Measurements from ENCODE around the gene SLC35E3.

The SLC35E3 gene

DNA sequence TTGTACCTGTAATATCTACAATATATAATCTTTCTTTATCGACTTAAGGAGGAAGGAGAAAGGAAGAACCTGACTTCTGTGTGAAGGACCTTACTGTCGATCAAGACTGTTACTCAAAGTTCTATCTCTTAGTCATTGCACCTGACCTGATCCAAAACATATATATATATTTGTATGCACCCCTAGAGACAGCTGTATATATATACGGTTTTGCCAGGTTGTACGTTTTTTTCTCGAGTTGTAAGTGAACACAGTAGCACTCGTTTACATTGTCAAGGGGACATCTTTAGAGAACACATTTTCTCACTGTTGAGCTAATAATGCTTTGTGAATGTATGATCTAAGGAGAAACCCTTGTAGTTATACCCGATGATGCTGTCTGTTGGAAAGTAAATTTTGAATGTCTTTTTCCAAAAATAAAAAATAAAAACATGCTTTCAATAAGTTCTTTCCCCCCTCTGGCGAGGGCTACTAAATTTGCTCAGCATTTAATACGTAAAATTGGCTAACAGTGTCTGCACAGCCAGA is 536 bp upstream of the SLC35E3 start:
- TF ChIP-seq HDGF (IDR thresholded peaks at IDR 0.05; ENCODE audit: borderline replicate concordance) (no peak), SP1 (IDR thresholded peaks at IDR 0.05) (no peak), LEF1 (IDR thresholded peaks at IDR 0.05; ENCODE audit: borderline replicate concordance) (no peak), NFRKB (IDR thresholded peaks at IDR 0.05) (no peak), TARDBP (IDR thresholded peaks at IDR 0.05) (no peak), ZNF384 (IDR thresholded peaks at IDR 0.05) (no peak), BHLHE40 (IDR thresholded peaks at IDR 0.05; ENCODE audit: borderline replicate concordance) (no peak), FOXM1 (IDR thresholded peaks at IDR 0.05; ENCODE audit: borderline replicate concordance) (no peak), FOXA1 (IDR thresholded peaks at IDR 0.05) (no peak), CTBP1 (IDR thresholded peaks at IDR 0.05; ENCODE audit: borderline replicate concordance) (no peak), ARNT (IDR thresholded peaks at IDR 0.05) (no peak), SUZ12 (IDR thresholded peaks at IDR 0.05) (no peak), FOXK2 (IDR thresholded peaks at IDR 0.05) (no peak), L3MBTL2 (conservative IDR thresholded peaks at IDR 0.05) (no peak), ELF4 (IDR thresholded peaks at IDR 0.05) (no peak)
- TF ChIP-seq, protein P1, sequence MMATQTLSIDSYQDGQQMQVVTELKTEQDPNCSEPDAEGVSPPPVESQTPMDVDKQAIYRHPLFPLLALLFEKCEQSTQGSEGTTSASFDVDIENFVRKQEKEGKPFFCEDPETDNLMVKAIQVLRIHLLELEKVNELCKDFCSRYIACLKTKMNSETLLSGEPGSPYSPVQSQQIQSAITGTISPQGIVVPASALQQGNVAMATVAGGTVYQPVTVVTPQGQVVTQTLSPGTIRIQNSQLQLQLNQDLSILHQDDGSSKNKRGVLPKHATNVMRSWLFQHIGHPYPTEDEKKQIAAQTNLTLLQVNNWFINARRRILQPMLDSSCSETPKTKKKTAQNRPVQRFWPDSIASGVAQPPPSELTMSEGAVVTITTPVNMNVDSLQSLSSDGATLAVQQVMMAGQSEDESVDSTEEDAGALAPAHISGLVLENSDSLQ (IDR thresholded peaks at IDR 0.05): no peak
- ChIA-PET POLR2A (interaction anchor here (0.6 to 2.6 kb wide), 9 partner anchors 13 to 135 kb away, joined by 3 to 44 read pairs (median 4); partner anchors contain the start of genes MDM2, NUP107 and RAP1B), CTCF (interaction anchor here (1.3 kb wide), 1 partner anchor 324 kb away, joined by 3 read pairs; no protein-coding TSS in a partner anchor)
- DNase-seq (ENCODE audit: extremely low spot score): no peak

DNA sequence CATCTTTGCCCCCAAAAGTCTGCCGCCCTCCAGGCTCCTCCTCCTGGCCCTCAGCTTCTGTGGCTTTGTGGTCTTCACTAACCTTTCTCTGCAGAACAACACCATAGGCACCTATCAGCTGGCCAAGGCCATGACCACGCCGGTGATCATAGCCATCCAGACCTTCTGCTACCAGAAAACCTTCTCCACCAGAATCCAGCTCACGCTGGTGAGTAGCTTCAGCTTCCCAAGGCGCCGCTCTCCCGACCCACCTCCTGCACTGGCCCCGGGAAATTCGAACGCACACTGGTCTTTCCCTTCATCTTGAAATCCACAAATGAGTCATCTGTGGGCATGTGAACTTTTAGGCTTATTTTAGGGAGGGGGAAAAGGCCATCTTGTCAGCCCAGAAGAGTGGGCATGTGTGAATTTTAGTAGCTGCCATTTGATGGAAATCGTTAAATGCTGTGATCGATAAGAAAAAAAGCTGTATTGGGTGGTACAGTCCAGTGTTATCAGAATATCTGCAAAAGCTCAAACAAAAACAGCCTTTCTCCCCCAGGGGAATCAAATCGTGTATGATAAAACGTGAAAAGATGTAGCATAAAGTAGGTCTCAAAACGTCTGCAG is 700 bp downstream of the SLC35E3 start:
- CTCF ChIA-PET: interaction anchor here (1.0 to 1.3 kb wide), 2 partner anchors 84 to 323 kb away, joined by 3 to 4 read pairs; no protein-coding TSS in a partner anchor
- POLR2A ChIA-PET: interaction anchor here (0.7 to 2.6 kb wide), 9 partner anchors 11 to 136 kb away, joined by 3 to 44 read pairs (median 4); partner anchors contain the start of genes MDM2, NUP107 and RAP1B
- peak; percentile 41 for DNase-seq (ENCODE audit: extremely low spot score)
- TF ChIP-seq ELF4 (IDR thresholded peaks at IDR 0.05) (no peak), CTBP1 (IDR thresholded peaks at IDR 0.05; ENCODE audit: borderline replicate concordance) (no peak), TARDBP (IDR thresholded peaks at IDR 0.05) (no peak), BHLHE40 (IDR thresholded peaks at IDR 0.05; ENCODE audit: borderline replicate concordance) (no peak), ARNT (IDR thresholded peaks at IDR 0.05) (no peak), ZNF384 (IDR thresholded peaks at IDR 0.05) (no peak), L3MBTL2 (conservative IDR thresholded peaks at IDR 0.05) (no peak; the same call in 1 of the 2 replicates), SP1 (IDR thresholded peaks at IDR 0.05) (no peak), SUZ12 (IDR thresholded peaks at IDR 0.05) (no peak), FOXK2 (IDR thresholded peaks at IDR 0.05) (no peak), NFRKB (IDR thresholded peaks at IDR 0.05) (no peak), LEF1 (IDR thresholded peaks at IDR 0.05; ENCODE audit: borderline replicate concordance) (no peak), FOXM1 (IDR thresholded peaks at IDR 0.05; ENCODE audit: borderline replicate concordance) (no peak), FOXA1 (IDR thresholded peaks at IDR 0.05) (no peak), HDGF (IDR thresholded peaks at IDR 0.05; ENCODE audit: borderline replicate concordance) (no peak)
- TF ChIP-seq, protein P1 (IDR thresholded peaks at IDR 0.05): no peak

DNA sequence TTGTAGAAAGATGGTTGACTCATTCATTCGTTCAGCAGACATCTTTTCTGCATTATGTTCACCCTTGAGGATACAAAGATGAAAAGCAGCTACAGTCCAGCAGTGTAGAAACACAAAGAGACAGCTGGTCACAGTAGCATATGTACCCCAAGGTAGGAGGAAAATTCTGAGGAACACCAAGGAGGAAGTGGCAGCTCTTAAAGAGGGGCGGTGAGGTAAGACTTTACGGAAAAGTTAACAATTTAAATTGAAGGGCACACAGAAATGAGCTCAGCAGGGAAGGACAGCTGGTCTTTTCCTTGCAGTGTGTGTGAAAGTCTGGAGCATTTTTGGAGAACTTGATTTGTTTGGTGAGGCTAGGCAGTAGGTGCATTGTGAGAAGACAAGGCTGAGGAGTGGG is 3.5 kb downstream of the SLC35E3 start:
- TF ChIP-seq CTBP1 (IDR thresholded peaks at IDR 0.05; ENCODE audit: borderline replicate concordance): no peak
- TF ChIP-seq HDGF (IDR thresholded peaks at IDR 0.05; ENCODE audit: borderline replicate concordance): no peak
- TF ChIP-seq L3MBTL2 (conservative IDR thresholded peaks at IDR 0.05): no peak
- TF ChIP-seq BHLHE40 (IDR thresholded peaks at IDR 0.05; ENCODE audit: borderline replicate concordance): no peak
- no peak for TF ChIP-seq ZNF384 (IDR thresholded peaks at IDR 0.05)
- no peak for TF ChIP-seq FOXM1 (IDR thresholded peaks at IDR 0.05; ENCODE audit: borderline replicate concordance)
- no peak for TF ChIP-seq SUZ12 (IDR thresholded peaks at IDR 0.05)
- no peak for TF ChIP-seq FOXK2 (IDR thresholded peaks at IDR 0.05)
- TF ChIP-seq ELF4 (IDR thresholded peaks at IDR 0.05): no peak
- no peak for TF ChIP-seq NFRKB (IDR thresholded peaks at IDR 0.05)
- TF ChIP-seq LEF1 (IDR thresholded peaks at IDR 0.05; ENCODE audit: borderline replicate concordance): no peak
- TF ChIP-seq SP1 (IDR thresholded peaks at IDR 0.05): no peak
- POLR2A ChIA-PET: no interaction called here
- CTCF ChIA-PET: interaction anchor here (1.1 kb wide), 1 partner anchor 34 kb away, joined by 3 read pairs; no protein-coding TSS in a partner anchor
- no peak for DNase-seq (ENCODE audit: extremely low spot score)

DNA sequence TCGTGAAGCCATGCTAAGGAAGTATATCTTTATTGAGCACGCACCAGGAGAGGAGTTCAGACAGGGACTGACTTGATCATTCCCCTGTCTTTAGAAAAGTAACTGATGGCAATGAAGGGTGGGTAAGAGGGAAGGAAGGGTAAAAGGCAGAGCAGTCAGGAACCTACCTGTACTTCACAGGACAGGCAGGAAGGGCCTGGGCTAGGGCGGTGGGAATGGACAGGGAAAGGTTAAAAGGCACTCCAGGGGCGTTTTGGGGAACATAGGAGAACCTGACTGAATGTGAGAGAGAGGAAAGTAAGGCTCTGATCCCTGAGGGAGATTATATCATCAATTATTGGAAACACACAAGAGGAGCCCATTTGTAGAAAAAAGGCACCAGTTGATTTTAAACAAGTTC is 3.9 kb downstream of the SLC35E3 start:
- TF ChIP-seq, protein P1 (IDR thresholded peaks at IDR 0.05): no peak
- TF ChIP-seq NFRKB (IDR thresholded peaks at IDR 0.05): no peak
- no peak for TF ChIP-seq FOXM1 (IDR thresholded peaks at IDR 0.05; ENCODE audit: borderline replicate concordance)
- no peak for TF ChIP-seq CTBP1 (IDR thresholded peaks at IDR 0.05; ENCODE audit: borderline replicate concordance)
- TF ChIP-seq SP1 (IDR thresholded peaks at IDR 0.05): no peak
- TF ChIP-seq L3MBTL2 (conservative IDR thresholded peaks at IDR 0.05): no peak
- no peak for TF ChIP-seq SUZ12 (IDR thresholded peaks at IDR 0.05)
- TF ChIP-seq FOXA1 (IDR thresholded peaks at IDR 0.05): no peak
- no peak for TF ChIP-seq ZNF384 (IDR thresholded peaks at IDR 0.05)
- no peak for TF ChIP-seq BHLHE40 (IDR thresholded peaks at IDR 0.05; ENCODE audit: borderline replicate concordance)
- no peak for TF ChIP-seq ELF4 (IDR thresholded peaks at IDR 0.05)
- TF ChIP-seq HDGF (IDR thresholded peaks at IDR 0.05; ENCODE audit: borderline replicate concordance): no peak
- no peak for TF ChIP-seq LEF1 (IDR thresholded peaks at IDR 0.05; ENCODE audit: borderline replicate concordance)
- DNase-seq (ENCODE audit: extremely low spot score): no peak
- POLR2A ChIA-PET: no interaction called here
- CTCF ChIA-PET: interaction anchor here (1.1 kb wide), 1 partner anchor 34 kb away, joined by 3 read pairs; no protein-coding TSS in a partner anchor

DNA sequence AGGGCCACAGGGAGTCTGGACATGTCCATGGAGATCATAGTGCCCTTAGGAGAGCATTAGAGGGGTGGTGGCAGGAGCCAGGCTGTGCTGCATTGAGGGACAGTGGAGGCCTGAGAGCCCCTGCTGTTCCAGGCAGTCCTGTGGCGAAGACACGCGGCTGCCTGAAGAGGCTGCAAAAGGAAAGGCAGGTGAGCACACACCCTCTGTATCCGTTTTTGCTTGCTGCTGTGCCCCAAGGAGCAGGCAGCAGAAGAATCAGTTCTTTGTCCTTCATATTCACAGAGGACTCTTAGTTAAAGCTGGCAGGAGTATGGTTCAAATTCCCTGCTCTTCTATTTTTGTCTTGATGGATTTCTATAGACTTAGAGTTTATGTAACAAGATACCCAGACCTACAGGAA is 4.5 kb downstream of the SLC35E3 start:
- POLR2A ChIA-PET: interaction anchor here (1.2 kb wide), 1 partner anchor 57 kb away, joined by 3 read pairs; the partner anchor contains the start of gene MDM2
- no peak for TF ChIP-seq NFRKB (IDR thresholded peaks at IDR 0.05)
- TF ChIP-seq FOXM1 (IDR thresholded peaks at IDR 0.05; ENCODE audit: borderline replicate concordance): no peak
- TF ChIP-seq BHLHE40 (IDR thresholded peaks at IDR 0.05; ENCODE audit: borderline replicate concordance): no peak
- TF ChIP-seq CTBP1 (IDR thresholded peaks at IDR 0.05; ENCODE audit: borderline replicate concordance): no peak
- TF ChIP-seq LEF1 (IDR thresholded peaks at IDR 0.05; ENCODE audit: borderline replicate concordance): no peak
- no peak for TF ChIP-seq SP1 (IDR thresholded peaks at IDR 0.05)
- no peak for TF ChIP-seq HDGF (IDR thresholded peaks at IDR 0.05; ENCODE audit: borderline replicate concordance)
- no peak for TF ChIP-seq ELF4 (IDR thresholded peaks at IDR 0.05)
- TF ChIP-seq TARDBP (IDR thresholded peaks at IDR 0.05): no peak
- TF ChIP-seq FOXK2 (IDR thresholded peaks at IDR 0.05): no peak
- TF ChIP-seq SUZ12 (IDR thresholded peaks at IDR 0.05): no peak
- no peak for TF ChIP-seq ZNF384 (IDR thresholded peaks at IDR 0.05)
- TF ChIP-seq L3MBTL2 (conservative IDR thresholded peaks at IDR 0.05): no peak
- TF ChIP-seq, protein P1 (IDR thresholded peaks at IDR 0.05): no peak
- TF ChIP-seq FOXA1 (IDR thresholded peaks at IDR 0.05): no peak
- TF ChIP-seq ARNT (IDR thresholded peaks at IDR 0.05): no peak
- DNase-seq (ENCODE audit: extremely low spot score): no peak
- CTCF ChIA-PET: no interaction called here

Data from HEK293T (cell line).